HG02610 (cell line): ENCODE measurements around the gene RDX.
"Not testable (repeated sequence)": the region's sequence is repeated elsewhere in the genome, so short reads cannot be mapped to it uniquely, and the experiment has no call there.

Experiments
- ATAC-seq: cut with Tn5 transposase; IDR thresholded peaks from one replicate; pipeline ENCODE4 v1.9.1; 2021; ENCODE audit warnings: mild to moderate bottlenecking, moderate library complexity; ENCODE audit not compliant: unreplicated experiment

Gene RDX

GRCh38 chr11:110280595-110280994 is 15.8 kb downstream of the RDX start:
- not testable (repeated sequence) for ATAC-seq

GRCh38 chr11:110279881-110280280 is 16.5 kb downstream of the RDX start:
- ATAC-seq, result no peak

GRCh38 chr11:110272919-110273318 is 23.5 kb downstream of the RDX start:
- ATAC-seq, result no peak

DNA sequence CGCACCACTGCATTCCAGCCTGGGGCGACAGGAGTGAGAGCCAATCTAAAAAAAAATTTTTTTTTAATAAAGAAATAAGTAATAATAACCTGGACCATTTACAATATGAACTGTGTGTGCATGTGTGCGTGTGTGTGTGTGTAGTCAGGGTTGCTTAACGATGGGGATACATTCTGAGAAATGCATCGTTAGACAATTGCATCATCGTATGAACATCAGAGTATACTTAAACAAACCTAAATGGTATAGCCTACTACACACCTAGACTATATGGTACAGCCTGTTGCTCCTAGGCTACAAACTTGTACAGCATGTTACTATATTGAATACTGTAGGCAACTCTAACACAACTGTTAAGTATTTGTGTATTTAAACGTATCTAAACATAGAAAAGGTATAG is 26.4 kb downstream of the RDX start:
- no peak for ATAC-seq

- no peak for ATAC-seq
These were observed 28.0 kb downstream of the RDX start for GRCh38 chr11:110268441-110268840.

- no peak for ATAC-seq
These were observed 34.4 kb downstream of the RDX start for GRCh38 chr11:110262072-110262403.

DNA sequence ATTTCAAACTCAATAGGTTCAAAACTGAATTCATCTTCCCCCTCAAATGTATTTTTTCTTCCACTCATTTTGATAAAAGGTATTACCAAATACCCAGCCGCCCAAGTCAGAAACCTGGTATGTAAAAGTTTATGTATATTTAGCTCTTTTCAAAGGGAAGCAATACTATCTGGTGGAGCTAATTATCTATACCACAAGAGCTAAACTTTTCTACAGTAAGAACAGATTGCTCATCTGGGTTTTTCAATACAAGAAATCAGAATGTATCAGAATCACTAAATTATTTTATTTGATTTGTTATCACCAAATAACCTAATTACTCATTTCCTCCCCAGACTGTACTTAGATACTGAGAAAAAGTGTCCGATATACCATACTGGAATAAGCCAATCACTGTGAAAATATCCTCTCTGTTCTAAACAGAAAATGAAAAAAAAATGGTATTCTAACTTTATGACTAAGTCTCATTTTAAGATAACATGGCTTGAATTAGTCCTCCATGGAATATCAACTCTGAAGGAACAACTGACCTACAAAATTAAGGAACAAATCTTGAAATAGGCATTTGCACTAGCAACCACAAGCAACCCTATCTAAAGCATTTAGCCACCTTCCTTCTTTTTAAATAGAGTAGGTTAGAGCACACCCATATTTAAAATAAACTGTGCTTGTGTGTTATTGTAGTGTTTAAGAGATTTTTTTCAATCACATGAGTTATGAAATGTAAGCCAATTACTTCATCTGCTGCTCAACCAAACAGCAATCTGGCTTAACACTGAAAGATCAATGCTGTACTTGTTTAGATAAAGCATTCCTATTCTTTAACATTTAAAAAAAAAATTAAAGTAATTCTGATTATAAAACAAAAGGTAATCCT is 35.0 kb downstream of the RDX start:
- ATAC-seq, result no peak

DNA sequence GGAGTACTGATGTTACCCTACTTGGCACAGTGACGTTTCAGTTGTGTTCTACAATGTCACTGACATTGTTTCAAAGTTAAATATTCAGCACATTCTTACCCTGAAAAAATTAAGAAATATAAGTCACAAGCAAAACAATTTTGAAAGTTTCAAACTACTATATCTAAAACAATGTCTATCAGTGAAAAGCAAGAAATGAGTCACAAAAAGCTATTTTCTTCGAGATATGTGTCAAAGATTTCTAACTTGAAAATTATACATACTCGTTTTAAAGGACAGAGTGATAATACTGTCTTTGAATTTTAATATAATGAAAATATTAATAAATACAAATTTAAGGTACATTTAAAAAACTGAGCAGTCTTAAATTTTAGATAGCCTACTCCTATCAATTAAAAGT is 42.9 kb downstream of the RDX start:
- no peak for ATAC-seq

DNA sequence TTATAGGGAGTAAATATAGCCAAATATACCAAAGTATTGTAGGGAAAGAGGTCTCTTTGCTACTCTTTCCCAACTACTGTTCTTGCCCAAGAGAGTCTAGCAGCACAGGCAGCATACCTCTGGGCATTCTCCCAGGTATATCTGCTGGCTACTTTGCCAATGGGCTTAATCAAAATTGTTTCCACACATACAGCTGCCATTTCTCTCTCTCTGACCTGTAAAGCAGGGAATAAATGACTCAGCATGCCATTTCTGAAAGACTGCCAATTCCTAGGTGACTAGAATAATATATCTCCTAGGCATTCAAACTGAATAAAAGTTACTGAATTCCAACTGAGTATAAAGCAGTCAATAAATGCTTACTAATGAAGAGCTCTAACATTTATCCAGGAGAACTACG is 44.6 kb downstream of the RDX start:
- no peak for ATAC-seq

DNA sequence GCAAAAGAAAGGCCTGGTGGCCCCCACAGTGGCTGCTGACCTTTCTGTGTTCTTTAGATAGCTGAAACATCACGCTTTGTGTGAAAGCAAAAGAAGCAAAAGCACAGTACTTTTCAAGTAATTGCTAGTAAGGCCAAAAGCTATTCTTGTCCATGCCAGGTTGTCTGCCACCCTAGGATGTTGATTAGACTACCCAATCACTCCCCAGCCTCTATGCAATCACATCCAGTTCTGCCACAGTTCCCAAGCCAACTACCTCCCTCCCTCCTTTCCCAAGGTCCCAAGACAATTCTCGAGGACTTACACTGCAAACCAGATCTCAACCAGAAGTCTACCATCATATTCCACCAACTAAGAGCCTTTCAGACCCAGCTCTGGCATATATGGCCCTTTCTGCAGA is 46.2 kb downstream of the RDX start:
- ATAC-seq, result no peak

- no peak for ATAC-seq
These were observed 46.6 kb downstream of the RDX start for GRCh38 chr11:110249766-110250165.

GRCh38 chr11:110249066-110249465 is 47.3 kb downstream of the RDX start:
- ATAC-seq, result no peak

DNA sequence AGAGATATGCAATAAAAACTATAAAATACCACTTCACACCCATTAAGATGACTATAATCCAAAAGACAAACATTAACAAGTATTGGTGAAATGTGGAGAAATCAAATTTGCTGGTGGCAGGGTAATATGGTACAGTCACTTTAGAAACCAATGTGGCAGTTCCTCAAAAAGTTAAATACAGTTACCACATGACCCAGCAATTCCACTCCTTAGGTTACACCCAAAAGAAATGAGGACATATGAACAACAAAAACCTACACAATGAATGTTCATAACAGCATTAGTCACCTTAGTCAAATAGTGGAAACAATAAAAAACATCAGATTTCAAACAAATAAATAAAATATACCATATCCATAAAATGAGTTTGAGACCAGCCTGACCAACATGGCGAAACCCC is 52.6 kb downstream of the RDX start:
- ATAC-seq, result no peak

GRCh38 chr11:110242746-110243145 is 53.7 kb downstream of the RDX start:
- no peak for ATAC-seq

DNA sequence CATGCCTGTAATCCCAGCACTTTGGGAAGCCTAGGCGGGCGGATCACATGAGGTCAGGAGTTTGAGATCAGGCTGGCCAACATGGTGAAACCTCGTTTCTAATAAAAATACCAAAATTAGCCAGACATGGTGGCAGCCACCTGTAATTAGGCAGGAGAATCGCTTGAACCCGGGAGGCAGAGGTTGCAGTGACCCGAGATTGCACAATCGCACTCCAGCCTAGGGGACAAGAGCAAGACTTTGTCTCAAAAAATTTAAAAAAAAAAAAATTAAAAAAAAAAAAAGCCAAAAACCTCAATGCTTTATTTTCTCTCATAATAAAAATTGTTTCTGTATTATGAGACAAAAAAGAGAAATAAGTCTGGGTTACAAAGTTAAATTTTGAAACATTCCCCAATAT is 54.2 kb downstream of the RDX start:
- no peak for ATAC-seq

DNA sequence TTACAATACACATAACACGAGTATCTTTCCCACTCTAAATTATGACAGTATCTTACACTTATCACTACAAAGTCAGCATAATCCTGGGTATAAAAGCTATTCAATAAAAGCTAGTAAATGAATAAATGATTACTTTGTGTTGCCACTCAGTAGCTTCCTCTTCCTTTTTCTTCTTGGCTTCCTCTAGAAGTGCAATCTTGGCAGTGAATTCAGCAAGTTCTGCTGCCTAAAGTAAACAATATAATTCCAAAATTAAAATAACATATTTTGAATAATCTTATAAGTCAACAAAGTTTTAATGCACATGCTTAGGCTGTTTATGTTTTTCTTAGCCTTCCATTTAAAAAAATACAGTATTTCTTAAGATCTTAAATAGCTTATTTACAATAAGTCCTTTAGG is 60.4 kb downstream of the RDX start:
- ATAC-seq, result no peak

DNA sequence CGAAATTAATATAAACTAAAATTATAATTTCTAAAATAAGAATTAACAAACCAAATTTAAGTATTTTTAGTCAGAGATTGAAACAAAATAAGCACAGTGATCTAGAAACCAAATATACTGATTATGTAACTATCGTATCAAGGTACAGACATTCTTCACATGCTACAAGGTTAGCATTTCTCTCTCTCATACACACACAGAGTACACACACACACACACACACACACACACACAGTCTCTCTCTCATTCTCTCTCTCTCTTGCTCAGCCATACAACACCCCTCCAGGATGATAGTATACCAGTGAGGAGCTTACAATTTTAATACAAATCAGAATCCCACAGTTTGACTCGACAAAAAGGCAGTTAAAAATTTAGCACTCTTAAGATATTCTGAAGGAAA is 66.0 kb downstream of the RDX start:
- no peak for ATAC-seq

- no peak for ATAC-seq
These were observed 77.2 kb downstream of the RDX start for GRCh38 chr11:110219006-110219785.

DNA sequence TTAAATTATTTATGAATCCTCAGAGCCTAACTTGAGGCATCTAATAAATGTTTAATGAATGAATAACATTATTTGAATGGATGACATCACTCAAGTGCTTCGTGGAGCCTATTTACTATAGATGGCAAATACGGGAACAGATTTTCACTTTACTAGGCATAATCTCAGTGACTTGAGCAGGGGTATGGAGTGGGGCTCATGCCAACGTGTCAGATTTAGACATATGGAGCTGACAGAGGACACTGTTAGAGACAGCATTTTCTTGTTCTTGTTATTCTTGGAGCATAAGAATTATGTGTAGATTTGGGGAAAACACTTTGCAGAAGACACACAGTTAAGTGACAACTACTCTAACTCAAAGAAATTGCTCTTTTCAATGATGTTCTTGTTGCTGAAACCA is 78.5 kb downstream of the RDX start:
- no peak for ATAC-seq

GRCh38 chr11:110217223-110217877 is 79.1 kb downstream of the RDX start:
- ATAC-seq, result no peak

DNA sequence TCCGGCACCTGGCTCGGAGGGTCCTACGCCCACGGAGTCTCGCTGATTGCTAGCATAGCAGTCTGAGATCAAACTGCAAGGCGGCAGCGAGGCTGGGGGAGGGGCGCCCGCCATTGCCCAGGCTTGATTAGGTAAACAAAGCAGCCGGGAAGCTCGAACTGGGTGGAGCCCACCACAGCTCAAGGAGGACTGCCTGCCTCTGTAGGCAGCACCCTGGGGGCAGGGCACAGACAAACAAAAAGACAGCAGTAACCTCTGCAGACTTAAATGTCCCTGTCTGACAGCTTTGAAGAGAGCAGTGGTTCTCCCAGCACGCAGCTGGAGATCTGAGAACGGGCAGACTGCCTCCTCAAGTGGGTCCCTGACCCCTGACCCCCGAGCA is 87.1 kb downstream of the RDX start:
- ATAC-seq, result not testable (repeated sequence)
